Smooth muscle cell of the coronary artery (primary cell): Measurements from ENCODE around the gene DMKN. TPM values are rescaled to one million over a fixed set of nuclear protein-coding genes. Genes with fewer than 3 reads are reported as not detected.

ENCODE experiments used
- total RNA-seq: library from RNA; depleted of rRNA; stranded (reverse); fragments of >200 nt; gene quantifications from 2 replicates; pipeline ENCODE4 v1.2.3, GENCODE V29; 2014; ENCODE audit warnings: low replicate concordance

Gene DMKN, protein sequence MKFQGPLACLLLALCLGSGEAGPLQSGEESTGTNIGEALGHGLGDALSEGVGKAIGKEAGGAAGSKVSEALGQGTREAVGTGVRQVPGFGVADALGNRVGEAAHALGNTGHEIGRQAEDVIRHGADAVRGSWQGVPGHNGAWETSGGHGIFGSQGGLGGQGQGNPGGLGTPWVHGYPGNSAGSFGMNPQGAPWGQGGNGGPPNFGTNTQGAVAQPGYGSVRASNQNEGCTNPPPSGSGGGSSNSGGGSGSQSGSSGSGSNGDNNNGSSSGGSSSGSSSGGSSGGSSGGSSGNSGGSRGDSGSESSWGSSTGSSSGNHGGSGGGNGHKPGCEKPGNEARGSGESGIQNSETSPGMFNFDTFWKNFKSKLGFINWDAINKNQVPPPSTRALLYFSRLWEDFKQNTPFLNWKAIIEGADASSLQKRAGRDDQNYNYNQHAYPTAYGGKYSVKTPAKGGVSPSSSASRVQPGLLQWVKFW
- total RNA-seq, result 0.38 and 49.4 TPM in 2 replicates

DNA sequence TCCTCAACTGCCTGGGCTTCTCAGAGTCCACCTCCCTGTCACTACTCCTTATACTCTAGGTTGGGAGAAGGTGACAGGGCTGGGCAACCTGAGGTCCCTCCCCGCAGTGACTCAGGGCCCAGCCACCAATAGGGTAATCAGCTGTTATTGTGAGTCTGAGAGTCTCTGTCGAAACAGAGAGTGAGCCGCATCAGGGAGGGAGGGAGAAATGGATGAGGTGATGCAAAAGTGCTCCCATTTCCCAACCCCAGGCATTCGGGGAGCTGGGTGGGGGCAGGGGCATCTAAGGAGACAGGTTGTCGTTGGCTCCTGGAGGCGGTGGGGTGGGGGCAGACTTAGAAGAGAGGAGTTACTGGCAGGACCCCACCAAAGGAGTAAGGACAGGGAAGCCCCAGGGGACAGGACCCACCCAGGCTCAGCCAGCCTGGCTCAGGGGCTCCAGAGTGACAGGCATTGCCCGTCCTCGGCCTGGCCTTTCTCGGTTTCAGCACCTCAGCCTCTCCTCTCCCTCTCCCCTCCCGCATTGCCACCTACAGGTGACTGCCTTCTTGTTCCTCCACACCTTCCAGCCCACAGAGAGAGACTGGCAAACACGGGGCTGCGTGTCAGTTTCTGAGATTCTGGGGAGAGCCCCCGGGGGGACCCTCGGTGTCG lies at the start of gene DMKN:
TSS of gene DMKN (minus strand) at position 22 of the 654 bp plus-strand sequence. CDS start 174 bp downstream, outside the sequence.

GRCh38 chr19:35545001-35545854 lies 31.8 kb upstream of the DMKN start, which contains the start of gene TMEM147:
Gene TMEM147 (plus strand): TSS chr19:35545626. CDS start chr19:35545740, 114 bp downstream.

DNA sequence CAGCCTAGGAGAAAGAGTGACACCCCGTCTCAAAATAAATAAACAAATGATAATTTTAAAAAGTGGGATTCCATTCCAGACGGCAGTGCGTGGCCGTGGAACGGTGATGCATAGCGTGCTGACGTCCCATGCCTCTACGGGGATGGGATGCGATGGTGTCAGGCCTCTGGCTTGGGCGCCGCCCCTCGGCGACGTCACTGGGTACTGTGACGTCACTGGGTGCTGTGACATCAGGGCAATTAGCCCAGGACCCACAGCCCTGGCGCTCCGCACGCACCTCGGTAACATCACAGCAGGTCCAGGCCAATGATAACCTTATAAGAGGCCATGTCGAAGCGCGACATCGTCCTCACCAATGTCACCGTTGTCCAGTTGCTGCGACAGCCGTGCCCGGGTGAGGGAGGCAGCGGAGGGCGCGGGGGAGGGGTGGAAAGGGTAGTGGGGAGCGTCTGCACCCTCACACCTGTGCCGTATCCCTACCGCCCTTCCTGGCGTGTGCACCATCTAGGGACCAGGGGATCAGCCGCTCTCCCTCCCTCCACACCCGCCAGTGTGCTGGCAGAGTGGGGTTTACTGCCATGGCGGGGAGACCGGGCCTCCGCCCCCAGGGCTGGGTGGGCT lies 19.9 kb upstream of the DMKN start, which contains the start of gene GAPDHS:
TSS of gene GAPDHS (plus strand) at position 256 of the 621 bp plus-strand sequence. CDS start at position 328, 72 bp downstream.

DNA sequence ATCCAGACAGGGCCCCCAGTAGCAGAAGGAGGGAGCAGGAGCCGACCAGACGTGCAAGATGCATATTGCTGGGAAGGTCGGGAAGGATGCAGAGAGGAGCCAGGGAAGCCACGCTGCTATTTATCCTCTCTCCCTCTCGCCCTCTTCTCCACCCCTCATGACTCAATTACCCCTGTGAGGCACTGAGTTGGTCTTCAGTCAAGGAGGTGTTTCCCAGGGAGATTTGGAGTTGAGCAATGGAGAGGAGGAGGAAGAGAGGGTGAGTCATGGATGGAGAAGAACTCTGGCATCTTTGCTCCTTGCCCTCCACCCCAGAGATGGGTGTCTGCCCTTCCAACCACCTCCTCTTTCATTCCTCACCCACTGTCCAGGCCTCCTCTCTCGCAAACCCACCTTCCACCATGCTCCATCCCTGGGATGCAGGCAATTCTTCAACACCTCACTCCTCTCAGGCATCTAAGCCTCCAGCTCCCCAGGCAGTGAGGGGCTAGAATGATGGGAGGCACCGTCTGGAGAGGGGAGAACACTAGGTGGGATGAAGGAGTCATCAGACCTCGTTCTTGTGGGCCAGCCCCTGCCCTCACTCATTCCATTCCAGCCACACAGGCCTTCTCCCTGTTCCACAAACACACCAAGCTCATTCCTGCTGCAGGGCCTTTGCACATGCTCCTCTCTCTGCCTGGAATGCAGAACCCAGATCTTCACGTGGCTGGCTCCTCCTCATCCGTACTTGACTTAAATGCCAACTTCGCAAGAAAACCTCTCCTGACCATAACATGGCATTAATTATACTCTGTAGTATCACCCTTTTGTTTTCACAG lies 15.0 kb upstream of the DMKN start, which contains the start of gene SBSN:
TSS of gene SBSN (minus strand) at position 94 of the 821 bp plus-strand sequence. CDS start at position 64, 30 bp downstream.

DNA sequence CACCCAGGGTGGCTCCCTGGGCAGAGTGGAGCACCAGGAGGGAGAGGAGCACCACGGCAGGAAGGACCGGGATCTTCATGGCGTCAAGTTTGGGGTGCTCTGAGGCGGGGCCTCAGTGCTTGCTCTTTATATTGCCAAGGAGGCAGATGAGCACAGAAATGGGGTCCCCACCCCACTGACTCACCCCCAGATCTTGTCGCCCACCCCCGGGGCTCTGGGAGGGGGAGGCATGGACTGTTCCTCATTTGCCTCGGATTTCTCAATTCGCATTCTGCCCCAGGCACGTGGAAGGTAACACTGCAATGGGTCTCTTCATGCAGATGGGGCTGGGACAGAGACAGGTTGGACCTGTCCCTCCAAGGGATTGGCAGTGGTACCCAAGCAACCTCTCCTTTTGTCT lies 23.1 kb downstream of the DMKN start, which contains the start of gene KRTDAP:
TSS of gene KRTDAP (minus strand) at position 101 of the 400 bp plus-strand sequence. CDS start at position 79, 22 bp downstream.

GRCh38 chr19:35447606-35448469 lies 65.6 kb downstream of the DMKN start, which contains the start of gene FFAR2:
Gene FFAR2 (plus strand): TSS chr19:35448257. CDS start chr19:35449715, 1,458 bp downstream.

Other genes with a start within 250 kb of the DMKN start
- gene USF2, start 244.7 kb downstream of the DMKN start, total RNA-seq, result 44.9 and 91.6 TPM in 2 replicates
- gene HAMP, start 231.1 kb downstream of the DMKN start, total RNA-seq, result 0.08 TPM in 1 of 2 replicates, not detected in the other
- 2.0 TPM in 1 of 2 replicates, not detected in the other for gene MAG, start 221.5 kb downstream of the DMKN start, total RNA-seq
- gene CD22, start 184.5 kb downstream of the DMKN start, total RNA-seq, result 0.70 and 0.98 TPM in 2 replicates
- not detected in 2 replicates for gene FFAR1, start 165.7 kb downstream of the DMKN start, total RNA-seq
- not detected in 2 replicates for gene FFAR3, start 155.2 kb downstream of the DMKN start, total RNA-seq
- gene GPR42, start 142.6 kb downstream of the DMKN start, total RNA-seq, result not detected in 2 replicates
- gene FFAR2, start 65.4 kb downstream of the DMKN start, total RNA-seq, result not detected in 2 replicates
- not detected in 2 replicates for gene KRTDAP, start 23.2 kb downstream of the DMKN start, total RNA-seq
- gene SBSN, start 14.7 kb upstream of the DMKN start, total RNA-seq, result 0.23 and 235 TPM in 2 replicates
- gene GAPDHS, start 19.8 kb upstream of the DMKN start, total RNA-seq, result not detected in 2 replicates
- gene TMEM147, start 32.0 kb upstream of the DMKN start, total RNA-seq, result 81.6 and 151 TPM in 2 replicates
- not detected in 2 replicates for gene ATP4A, start 50.0 kb upstream of the DMKN start, total RNA-seq
- gene PMIS2, start 72.5 kb upstream of the DMKN start, total RNA-seq, result not detected in 2 replicates
- gene HAUS5, start 99.1 kb upstream of the DMKN start, total RNA-seq, result 1.9 and 6.3 TPM in 2 replicates
- gene RBM42, start 115.4 kb upstream of the DMKN start, total RNA-seq, result 20.2 and 35.9 TPM in 2 replicates
- 0.23 and 0.47 TPM in 2 replicates for gene ETV2, start 128.1 kb upstream of the DMKN start, total RNA-seq
- 541 and 559 TPM in 2 replicates for gene COX6B1, start 134.7 kb upstream of the DMKN start, total RNA-seq
- 0.08 TPM in 1 of 2 replicates, not detected in the other for gene UPK1A, start 152.9 kb upstream of the DMKN start, total RNA-seq
- gene ZBTB32, start 190.9 kb upstream of the DMKN start, total RNA-seq, result not detected in 2 replicates
- 3.3 and 4.0 TPM in 2 replicates for gene KMT2B, start 204.4 kb upstream of the DMKN start, total RNA-seq
- 0.60 and 2.1 TPM in 2 replicates for gene IGFLR1, start 228.8 kb upstream of the DMKN start, total RNA-seq
- 4.9 and 6.1 TPM in 2 replicates for gene U2AF1L4, start 231.8 kb upstream of the DMKN start, total RNA-seq
- 2.9 and 17.7 TPM in 2 replicates for gene PSENEN, start 232.0 kb upstream of the DMKN start, total RNA-seq
- gene LIN37, start 234.9 kb upstream of the DMKN start, total RNA-seq, result 4.4 and 13.0 TPM in 2 replicates
- gene HSPB6, start 243.4 kb upstream of the DMKN start, total RNA-seq, result 12.2 and 44.7 TPM in 2 replicates
- 0.47 and 3.0 TPM in 2 replicates for gene PROSER3, start 244.5 kb upstream of the DMKN start, total RNA-seq